GM12878 (cell line): ENCODE results near the gene LENG9. TPM values are rescaled to one million over a fixed set of nuclear protein-coding genes. Genes with fewer than 3 reads are reported as not detected.

ENCODE experiments used
- ATAC-seq: fragments of 200-7000 bp; cut with Tn5 transposase; 3 replicates; pipeline ENCODE4 v1.9.1; 2020; ENCODE audit warnings: mild to moderate bottlenecking, moderate library complexity
- BruUV-seq: library from RNA; stranded (reverse); fragments of 400-500 nt; replicated peaks from 2 replicates; lab custom pipeline; 2021; lab: Mats Ljungman, UMichigan
- CTCF ChIA-PET: fragments of 300-600 bp; sonication (Branson Sonifier 250); formaldehyde crosslinking; extraction: SDS; loops from one replicate; lab custom pipeline; 2021; ENCODE audit warnings: inconsistent platforms; lab: Yijun Ruan, JAX
- POLR2A ChIA-PET: fragments of 350-600 bp; formaldehyde crosslinking; extraction: SDS; loops from one replicate; lab custom pipeline; 2021; ENCODE audit warnings: inconsistent platforms; lab: Charles Lee
- RAD21 ChIA-PET: fragments of 300-600 bp; sonication (Branson Sonifier 250); formaldehyde crosslinking; loops from one replicate; lab custom pipeline; 2023; ENCODE audit warnings: antibody characterized with exemption; ENCODE audit not compliant: unreplicated experiment; lab: Charles Lee
- SMC1A ChIA-PET: fragments of 300-600 bp; sonication (Branson Sonifier 250); formaldehyde crosslinking; loops from one replicate; lab custom pipeline; 2023; ENCODE audit not compliant: unreplicated experiment, uncharacterized antibody; lab: Charles Lee
- DNase-seq: peaks from one replicate; pipeline ENCODE4 v3.0.0-alpha.2; 2011; ENCODE audit warnings: low read depth, low spot score
- FAIRE-seq: peaks from 3 replicates; lab custom pipeline; 2011; peaks lifted over from hg19 to GRCh38; lab: Jason Lieb, UNC
- H2AFZ ChIP-seq: 2 replicates; pipeline ENCODE4 v1.6.0; 2011; ENCODE audit warnings: low read depth, low read length, control low read depth; ENCODE audit not compliant: control insufficient read depth
- H3K27ac ChIP-seq: 2 replicates; pipeline ENCODE4 v1.5.1; 2011; ENCODE audit warnings: control low read depth; ENCODE audit not compliant: control insufficient read depth, insufficient read depth
- H3K27me3 ChIP-seq, 2 experiments: replicated peaks in 1 of 2; 2 replicates each; pipeline versions ENCODE4 v1.6.0 to v1.6.1; 2011; ENCODE audit warnings: low read length in 1 of 2; ENCODE audit not compliant: control insufficient read depth in 2 of 2, insufficient read depth in 2 of 2
- H3K36me3 ChIP-seq, 2 experiments: 2 replicates each; pipeline ENCODE4 v1.5.1; 2011; ENCODE audit warnings: low read length in 1 of 2; ENCODE audit not compliant: control insufficient read depth in 2 of 2, insufficient read depth in 2 of 2
- H3K4me1 ChIP-seq: 2 replicates; pipeline ENCODE4 v1.6.1; 2011; ENCODE audit warnings: mild to moderate bottlenecking, low read length, moderate library complexity, mixed read lengths; ENCODE audit not compliant: control insufficient read depth, insufficient read depth
- H3K4me2 ChIP-seq: 2 replicates; pipeline ENCODE4 v1.6.0; 2011; ENCODE audit warnings: control low read depth; ENCODE audit not compliant: control insufficient read depth, insufficient read depth
- H3K4me3 ChIP-seq: fragments of 200-600 bp; sonication (generic); 2 replicates; pipeline ENCODE4 v1.5.1; 2016
- H3K79me2 ChIP-seq: 2 replicates; pipeline ENCODE4 v1.6.0; 2011; ENCODE audit warnings: low read length; ENCODE audit not compliant: control insufficient read depth, insufficient read depth
- H3K9ac ChIP-seq: 2 replicates; pipeline ENCODE4 v1.8.0; 2011; ENCODE audit warnings: low read length, control low read depth, mixed read lengths; ENCODE audit not compliant: control insufficient read depth, insufficient read depth
- H3K9me3 ChIP-seq: replicated peaks from 3 replicates; pipeline ENCODE4 v1.5.1; 2011; ENCODE audit warnings: mild to moderate bottlenecking, low read length; ENCODE audit not compliant: control insufficient read depth, insufficient read depth
- H4K20me1 ChIP-seq: 2 replicates; pipeline ENCODE4 v1.6.0; 2011; ENCODE audit not compliant: control insufficient read depth, insufficient read depth
- CREB1 ChIP-seq: IDR thresholded peaks from 2 replicates; pipeline ENCODE4 v1.6.1; 2012; ENCODE audit warnings: low read depth, mild to moderate bottlenecking, inconsistent platforms
- HDAC2 ChIP-seq: fragments of 200-600 bp; sonication (generic); IDR thresholded peaks from 2 replicates; pipeline ENCODE4 v1.6.1; 2017
- HDGF ChIP-seq: fragments of 450-650 bp; IDR thresholded peaks from 2 replicates; pipeline ENCODE4 v1.6.1; 2016; ENCODE audit warnings: antibody characterized with exemption
- JUND ChIP-seq: IDR thresholded peaks from 2 replicates; pipeline ENCODE4 v1.6.1; 2012; ENCODE audit warnings: low read depth, mild to moderate bottlenecking, low read length, improper control_type of control experiment, moderate library complexity
- PBX3 ChIP-seq: IDR thresholded peaks from 2 replicates; pipeline ENCODE4 v1.6.1; 2011; ENCODE audit warnings: mild to moderate bottlenecking, low read depth, low read length, moderate library complexity; ENCODE audit not compliant: insufficient replicate concordance
- POLR2A ChIP-seq: IDR thresholded peaks from 2 replicates; pipeline ENCODE4 v1.6.1; 2011; ENCODE audit warnings: low read depth, mild to moderate bottlenecking, low read length
- POLR2AphosphoS2 ChIP-seq: IDR thresholded peaks from 2 replicates; pipeline ENCODE4 v1.6.1; 2011; ENCODE audit warnings: low read depth, mild to moderate bottlenecking, low read length, improper control_type of control experiment, moderate library complexity
- SIN3A ChIP-seq: IDR thresholded peaks from 2 replicates; pipeline ENCODE4 v1.6.1; 2012; ENCODE audit warnings: low read depth, low read length, improper control_type of control experiment
- YY1 ChIP-seq: IDR thresholded peaks from 2 replicates; pipeline ENCODE4 v1.6.1; 2011; ENCODE audit warnings: low read depth, mild to moderate bottlenecking, low read length
- ZBTB33 ChIP-seq: fragments of 450-650 bp; IDR thresholded peaks from 2 replicates; pipeline ENCODE4 v1.6.1; 2017; ENCODE audit warnings: mild to moderate bottlenecking
- ZZZ3 ChIP-seq: IDR thresholded peaks from 2 replicates; pipeline ENCODE4 v1.6.1; 2011; ENCODE audit warnings: low read depth; ENCODE audit not compliant: control insufficient read depth, insufficient read length
- WGBS: methylation state at CpG from one replicate; pipeline ENCODE4 v1.1.6; 2016; ENCODE audit warnings: low lambda C conversion rate; ENCODE audit not compliant: insufficient replicate concordance, insufficient coverage; ENCODE audit errors: missing lambda C conversion rate; 5-methylcytosine and 5-hydroxymethylcytosine counted together
- in situ Hi-C: fragments of 300-500 bp; cut with MboI; formaldehyde crosslinking; loops from 9 replicates; pipeline ENCODE4 v1.14.3; 2018; ENCODE audit warnings: mixed read lengths
- intact Hi-C: fragments of 100-400 bp; cut with micrococcal nuclease; formaldehyde crosslinking; loops from one replicate; pipeline ENCODE4 v1.14.2; 2022; ENCODE audit not compliant: unreplicated experiment
- polyA plus RNA-seq, 11 experiments: library from polyadenylated mRNA; depleted of rRNA in 4 of 11; unstranded in 6 of 11; stranded (reverse) in 5 of 11; fragments of >200 nt; fragmentation: Nextera tagmentation in 4 of 11; fragmentation: Illumina TruSeq in 1 of 11; extraction: Ambion mirVana in 4 of 11; extraction: Trizol in 1 of 11; gene quantifications; 1 replicate in 1 of 11; 2 replicates in 10 of 11; pipeline versions ENCODE4 v1.2.1 to v1.2.3, GENCODE V29; 2011 to 2016; ENCODE audit warnings: inconsistent platforms in 2 of 11, missing spikeins in 2 of 11, low read depth in 1 of 11
- total RNA-seq, 4 experiments: library from RNA; depleted of rRNA in 3 of 4; stranded (reverse); fragments of >200 nt in 3 of 4; fragmentation: Illumina TruSeq in 1 of 4; extraction: Trizol in 1 of 4; gene quantifications; 2 replicates each; pipeline versions ENCODE4 v1.2.1 to v1.2.3, GENCODE V29; 2013 to 2021
- TF ChIP-seq, protein P1 (sequence below): fragments of 450-650 bp; IDR thresholded peaks from 2 replicates; pipeline ENCODE4 v1.6.1; 2018; ENCODE audit warnings: borderline replicate concordance, mild to moderate bottlenecking; ENCODE audit not compliant: partially characterized antibody

Gene LENG9
- total and polyA plus RNA-seq, 10 of the 15 experiments (the other 5 are each of a cell fraction or from before 2014, with no cell fraction given), result 0.09 to 2.9 (median 0.76) TPM; not detected in 1

DNA sequence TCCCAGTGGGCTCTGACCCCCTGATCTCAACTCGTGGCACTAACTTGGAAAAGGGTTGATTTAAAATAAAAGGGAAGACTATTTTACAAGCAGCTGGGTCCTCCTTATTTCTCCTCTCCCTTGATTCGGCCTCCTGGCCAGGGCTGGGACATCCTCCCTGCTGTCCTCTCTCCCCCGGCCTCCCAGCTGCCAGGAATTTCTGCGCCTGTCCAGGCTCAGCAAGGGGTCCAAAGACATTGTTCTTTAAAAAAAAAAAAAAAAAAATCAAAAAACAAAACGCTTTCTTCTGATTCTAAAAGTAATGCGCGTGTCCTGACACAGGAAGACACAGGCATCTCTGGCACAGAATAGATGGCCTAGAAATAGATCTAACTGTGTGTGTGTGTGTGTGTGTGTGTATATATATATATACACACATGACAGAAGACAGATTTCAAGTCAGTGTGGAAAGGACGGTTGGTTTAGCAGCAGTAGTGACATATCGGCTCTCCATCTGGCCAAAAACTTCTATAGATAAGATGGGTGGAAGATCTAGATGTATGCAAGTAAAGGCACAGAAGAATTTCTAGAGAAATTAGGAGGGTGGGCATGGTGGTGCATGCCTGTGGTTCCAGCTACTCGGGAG, 26.8 kb downstream of the LENG9 start (continued):
- TF ChIP-seq PBX3 (no peak), JUND (no peak), SIN3A (no peak), ZBTB33 (no peak), ZZZ3 (no peak), POLR2AphosphoS2 (no peak), HDGF (no peak), YY1 (no peak)

GRCh38 chr19:54436031-54436523, 27.5 kb downstream of the LENG9 start:
- in situ Hi-C loops, result no loop called here

More at GRCh38 chr19:54436031-54436523, 27.5 kb downstream of the LENG9 start:
- intact Hi-C loops, result no loop called here
- Histone ChIP-seq H4K20me1 (no peaks in the 10 kb centered on the region; the same call in 1 of the 2 replicates), H2AFZ (no peak overlapping the region), H3K4me1 (no peaks in the 10 kb centered on the region), H3K36me3 (no peaks in the 10 kb centered on the region; a peak in 2 of 4 replicates), H3K4me3 (no peak overlapping the region), H3K27me3 (no peaks in the 10 kb centered on the region), H3K9me3 (no peaks in the 10 kb centered on the region), H3K27ac (no peak overlapping the region), H3K79me2 (no peaks in the 10 kb centered on the region), H3K9ac (no peak overlapping the region), H3K4me2 (no peak overlapping the region)
- ChIA-PET RAD21 (no interaction called here), POLR2A (no interaction called here), SMC1A (no interaction called here), CTCF (no interaction called here)
- no TSS peak for BruUV-seq
- ATAC-seq (no peak), FAIRE-seq (no peak), DNase-seq (no peak)
- TF ChIP-seq, protein P1, sequence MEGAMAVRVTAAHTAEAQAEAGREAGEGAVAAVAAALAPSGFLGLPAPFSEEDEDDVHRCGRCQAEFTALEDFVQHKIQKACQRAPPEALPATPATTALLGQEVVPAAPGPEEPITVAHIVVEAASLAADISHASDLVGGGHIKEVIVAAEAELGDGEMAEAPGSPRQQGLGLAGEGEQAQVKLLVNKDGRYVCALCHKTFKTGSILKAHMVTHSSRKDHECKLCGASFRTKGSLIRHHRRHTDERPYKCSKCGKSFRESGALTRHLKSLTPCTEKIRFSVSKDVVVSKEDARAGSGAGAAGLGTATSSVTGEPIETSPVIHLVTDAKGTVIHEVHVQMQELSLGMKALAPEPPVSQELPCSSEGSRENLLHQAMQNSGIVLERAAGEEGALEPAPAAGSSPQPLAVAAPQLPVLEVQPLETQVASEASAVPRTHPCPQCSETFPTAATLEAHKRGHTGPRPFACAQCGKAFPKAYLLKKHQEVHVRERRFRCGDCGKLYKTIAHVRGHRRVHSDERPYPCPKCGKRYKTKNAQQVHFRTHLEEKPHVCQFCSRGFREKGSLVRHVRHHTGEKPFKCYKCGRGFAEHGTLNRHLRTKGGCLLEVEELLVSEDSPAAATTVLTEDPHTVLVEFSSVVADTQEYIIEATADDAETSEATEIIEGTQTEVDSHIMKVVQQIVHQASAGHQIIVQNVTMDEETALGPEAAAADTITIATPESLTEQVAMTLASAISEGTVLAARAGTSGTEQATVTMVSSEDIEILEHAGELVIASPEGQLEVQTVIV, result no peak
- no peak for TF ChIP-seq HDAC2
- peak; percentile 41; the same call in 1 of the 2 replicates for TF ChIP-seq POLR2A
- no peak for TF ChIP-seq CREB1
- TF ChIP-seq ZZZ3, result no peak
- 94% methylated on average over 15 of the region's 15 CpGs for WGBS
